ENCODE data around the gene SGIP1.
"Not testable (repeated sequence)": the region's sequence is repeated elsewhere in the genome, so short reads cannot be mapped to it uniquely, and the experiment has no call there.

The SGIP1 gene

DNA sequence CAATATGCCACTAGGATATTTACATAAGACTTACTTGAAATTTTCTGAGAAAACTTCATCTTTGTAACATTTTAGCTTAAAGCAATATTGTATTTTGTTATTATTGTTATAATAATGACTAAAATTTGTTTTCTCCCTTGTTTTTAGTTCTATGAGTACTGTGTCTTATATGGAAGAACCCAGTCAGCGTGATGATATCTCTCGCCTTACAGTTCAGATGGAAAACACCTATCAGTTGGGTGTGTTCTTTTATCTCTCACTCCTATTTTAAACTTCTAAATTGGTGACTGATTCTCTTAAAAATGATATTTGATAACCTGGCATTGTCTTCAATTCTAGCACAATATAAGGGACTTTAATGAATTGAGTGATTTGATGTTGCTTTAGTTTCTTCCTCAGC, 236.3 kb downstream of the SGIP1 start:
- no peak for DNase-seq (ENCODE audit: low spot score)

DNA sequence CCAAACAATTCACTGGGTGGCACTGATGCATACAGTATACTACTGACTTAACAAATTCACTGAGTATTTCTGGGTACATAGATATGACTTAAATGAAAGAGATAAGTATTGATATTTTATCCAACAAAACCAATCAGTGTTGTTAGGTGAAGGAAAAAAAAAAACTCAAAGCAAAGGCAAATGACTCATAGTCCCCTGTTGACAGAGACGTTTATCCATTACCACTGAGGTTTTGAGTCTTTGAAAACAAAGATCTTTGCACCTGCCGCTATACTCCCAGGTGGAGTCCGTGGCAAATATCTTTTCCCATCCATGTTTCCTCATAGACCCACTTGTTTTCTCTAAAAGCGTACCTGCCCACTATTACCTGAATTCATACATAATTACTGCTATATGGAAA, 236.7 kb downstream of the SGIP1 start:
- DNase-seq (ENCODE audit: low spot score) = no peak

DNA sequence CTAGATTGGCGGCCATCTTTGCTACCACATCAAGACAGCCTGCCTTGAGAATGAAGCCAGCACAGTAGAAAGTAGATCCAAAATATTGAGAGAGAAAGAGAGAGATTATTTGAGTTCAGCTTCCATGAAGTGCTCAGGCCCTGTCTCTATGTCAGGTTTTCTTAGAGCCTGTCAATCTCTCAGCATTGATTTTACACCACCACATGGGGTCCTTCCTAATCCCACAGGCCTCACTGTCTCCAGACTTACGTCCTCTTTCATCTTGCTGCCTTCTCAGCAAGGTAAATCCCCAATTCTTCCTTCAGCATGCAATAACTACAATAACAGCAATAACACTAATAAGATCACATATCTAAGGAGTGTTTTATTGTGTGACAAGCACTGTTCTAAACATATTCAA, 239.3 kb downstream of the SGIP1 start:
- DNase-seq (ENCODE audit: low spot score) = no peak

DNA sequence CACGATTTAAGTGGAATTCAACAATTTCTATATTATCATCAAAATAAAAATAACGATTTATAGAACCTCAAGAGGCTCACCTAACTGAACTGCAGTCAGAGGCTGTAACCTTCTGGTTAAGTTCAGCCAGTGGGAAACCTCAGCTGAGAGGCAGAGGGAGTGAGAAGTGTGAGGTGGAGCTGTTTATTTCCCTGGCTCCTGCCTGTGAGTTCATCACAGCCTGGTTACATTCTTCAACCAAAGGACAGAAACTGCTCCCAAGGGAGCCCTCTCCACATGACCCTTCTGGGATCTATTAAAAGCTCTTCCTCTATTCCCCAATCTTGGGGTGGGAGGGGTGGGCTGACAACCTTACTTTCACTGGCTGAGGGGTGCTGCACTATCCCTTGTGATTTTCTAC, 240.5 kb downstream of the SGIP1 start:
- no peak for DNase-seq (ENCODE audit: low spot score)

DNA sequence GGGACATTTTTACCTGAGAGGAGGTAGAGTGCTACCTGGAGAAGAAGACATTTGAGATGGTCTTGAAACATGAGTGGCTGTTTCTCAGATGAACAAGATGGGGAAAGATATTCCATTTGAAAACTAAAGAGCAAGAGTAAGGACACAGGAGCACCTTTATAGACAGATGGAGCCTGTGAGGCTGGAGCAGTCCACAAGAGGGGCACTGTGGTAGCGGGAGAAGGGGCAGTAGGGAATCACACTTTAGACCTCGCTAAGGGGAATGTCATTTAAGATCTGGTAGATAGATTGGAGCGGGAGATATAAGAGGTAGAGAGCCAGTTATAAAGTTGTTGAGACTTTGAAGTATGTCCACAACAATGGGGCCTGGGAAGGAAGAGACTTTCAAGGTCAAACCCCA, 241.7 kb downstream of the SGIP1 start:
- no peak for DNase-seq (ENCODE audit: low spot score)

DNA sequence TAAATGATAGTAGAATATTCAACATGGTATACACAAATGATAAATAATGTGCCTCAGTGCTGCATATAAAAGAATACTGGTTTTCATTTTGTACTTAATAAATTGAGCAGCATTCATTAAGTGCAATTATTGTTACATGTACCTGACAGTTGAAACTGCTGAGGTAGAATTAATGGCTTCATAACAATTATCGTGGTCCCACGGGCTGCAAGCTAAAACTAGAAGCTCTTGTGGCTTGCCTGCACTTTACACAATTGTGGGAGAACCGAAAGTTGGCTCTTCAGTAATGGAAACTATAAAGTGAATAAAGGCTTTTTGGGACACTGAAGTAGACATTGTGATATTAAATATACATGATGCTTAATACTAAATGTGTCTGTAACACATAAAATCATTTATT, 243.9 kb downstream of the SGIP1 start:
- DNase-seq (ENCODE audit: low spot score) = no peak

DNA sequence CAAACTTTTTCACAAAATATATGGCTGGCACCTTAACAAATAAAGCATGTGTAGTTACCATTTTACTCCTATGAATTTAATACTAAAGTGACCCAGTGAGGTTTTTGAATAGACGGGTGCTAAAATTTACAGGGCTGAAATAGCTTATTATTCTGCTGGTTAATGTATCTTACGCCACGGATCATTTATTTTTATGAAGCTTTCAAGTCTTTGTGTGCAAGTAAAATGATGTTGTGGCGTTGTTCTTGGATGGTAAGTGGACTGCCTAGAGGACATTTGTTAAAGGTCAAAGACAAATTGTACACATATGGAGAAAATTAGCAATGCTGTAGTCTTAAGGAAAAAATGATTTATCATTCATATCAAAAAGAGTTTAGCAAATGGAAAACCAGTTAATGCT, 244.3 kb downstream of the SGIP1 start:
- no peak for DNase-seq (ENCODE audit: low spot score)

DNA sequence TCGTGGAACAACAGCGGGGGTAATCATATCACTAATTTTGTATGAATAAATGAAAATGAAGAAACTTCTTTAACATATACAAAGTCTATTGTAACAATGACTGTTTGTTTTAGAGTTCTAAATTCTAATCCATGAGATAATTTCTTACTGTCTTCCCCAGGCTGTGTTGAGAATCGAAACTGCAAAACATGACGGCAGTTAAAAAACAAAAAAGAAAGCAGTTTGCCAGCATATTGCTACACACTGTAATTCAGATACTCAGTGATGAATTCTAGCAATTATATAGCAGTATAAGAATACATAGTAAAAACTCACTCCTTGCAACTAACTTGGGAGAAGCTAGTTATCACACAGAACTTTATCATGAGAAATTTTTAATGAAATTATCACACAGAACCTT, 245.0 kb downstream of the SGIP1 start:
- no peak for DNase-seq (ENCODE audit: low spot score)

DNA sequence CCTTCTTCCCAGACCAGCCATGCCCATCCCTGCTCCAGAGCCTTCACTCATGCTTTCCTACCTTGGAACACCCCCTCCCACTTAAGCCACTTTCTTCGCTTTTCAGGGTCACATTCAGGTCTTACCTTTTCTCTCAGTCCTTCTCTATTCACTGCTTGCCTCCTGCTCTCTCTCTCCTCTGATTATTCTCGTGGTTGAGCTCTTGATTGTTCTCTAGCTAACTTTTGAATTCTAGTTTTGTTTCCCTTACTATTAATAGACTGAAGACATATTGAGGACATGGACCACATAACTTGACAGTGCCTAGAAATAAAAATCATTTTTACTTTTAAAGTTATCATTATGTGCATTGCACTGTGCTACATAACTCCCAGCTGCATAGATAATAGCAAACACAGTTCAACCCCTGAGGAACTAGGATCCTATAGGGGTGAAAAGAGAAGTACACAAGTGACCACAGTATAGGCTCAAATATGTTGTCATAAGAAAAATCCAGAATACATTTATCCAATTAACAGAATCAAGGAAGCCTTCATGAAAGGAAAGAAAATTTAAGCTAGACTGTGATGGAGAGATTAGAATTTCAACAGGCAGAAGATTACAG, 245.6 kb downstream of the SGIP1 start:
- no peak for DNase-seq (ENCODE audit: low spot score)

DNA sequence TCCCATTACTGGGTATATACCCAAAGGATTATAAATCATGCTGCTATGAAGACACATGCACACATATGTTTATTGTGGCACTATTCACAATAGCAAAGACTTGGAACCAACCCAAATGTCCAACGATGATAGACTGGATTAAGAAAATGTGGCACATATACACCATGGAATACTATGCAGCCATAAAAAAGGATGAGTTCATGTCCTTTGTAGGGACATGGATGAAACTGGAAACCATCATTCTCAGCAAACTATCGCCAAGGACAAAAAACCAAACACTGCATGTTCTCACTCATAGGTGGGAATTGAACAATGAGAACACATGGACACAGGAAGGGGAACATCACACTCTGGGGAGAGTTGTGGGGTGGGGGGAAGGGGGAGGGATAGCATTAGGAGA, 251.8 kb downstream of the SGIP1 start:
- DNase-seq (ENCODE audit: low spot score) = not testable (repeated sequence)

DNA sequence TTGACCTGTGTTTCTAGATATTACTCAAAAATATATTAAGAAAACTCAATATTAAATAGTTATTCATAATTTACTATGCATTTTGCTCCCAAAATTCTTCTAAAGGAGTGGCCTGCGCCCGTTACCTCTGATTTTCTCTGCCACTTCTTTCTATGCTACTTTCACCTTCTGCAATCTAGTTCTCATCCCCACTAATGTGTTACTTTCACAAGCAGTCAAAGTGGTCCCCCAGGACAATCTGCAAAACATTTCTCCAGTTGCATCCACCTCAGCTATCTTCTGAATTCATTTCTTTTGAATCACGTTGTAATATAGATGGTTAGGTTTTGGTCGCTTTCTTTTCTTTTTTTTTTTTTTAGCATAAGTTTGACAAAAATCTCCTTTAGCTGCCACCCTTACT, 253.7 kb downstream of the SGIP1 start:
- DNase-seq (ENCODE audit: low spot score) = no peak

DNA sequence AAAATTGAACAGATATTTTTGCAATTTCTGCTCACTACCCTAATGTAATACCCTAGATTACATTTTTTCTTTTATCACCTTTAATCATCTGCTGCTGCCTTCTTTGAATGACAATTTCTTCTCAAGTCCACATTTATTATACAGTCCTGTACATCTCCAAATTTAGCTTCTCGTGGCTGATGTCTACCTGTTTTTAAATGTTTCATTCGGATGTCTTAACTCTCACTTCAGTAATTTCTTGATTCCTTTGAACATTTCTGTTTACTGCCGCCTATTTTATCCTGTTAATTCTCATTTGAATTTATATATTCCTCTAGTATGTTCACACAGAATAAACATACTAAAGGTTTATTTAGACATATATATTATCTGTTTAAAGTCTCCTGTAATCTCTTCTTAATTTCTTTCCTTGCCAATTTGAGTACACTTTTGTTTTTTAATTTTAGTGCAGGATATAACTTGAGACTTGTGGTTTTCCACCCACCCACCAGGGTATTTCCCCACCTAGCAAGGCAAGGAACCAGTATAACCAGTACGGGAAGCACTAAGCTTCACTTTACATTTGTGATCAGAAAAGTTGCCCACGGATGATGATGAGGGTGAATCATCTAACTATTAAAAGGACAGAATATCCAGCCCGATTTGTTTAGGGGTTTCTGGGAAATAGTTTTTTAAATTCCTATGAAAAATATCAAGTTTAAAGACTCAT, 254.4 kb downstream of the SGIP1 start:
- DNase-seq (ENCODE audit: low spot score) = no peak

DNA sequence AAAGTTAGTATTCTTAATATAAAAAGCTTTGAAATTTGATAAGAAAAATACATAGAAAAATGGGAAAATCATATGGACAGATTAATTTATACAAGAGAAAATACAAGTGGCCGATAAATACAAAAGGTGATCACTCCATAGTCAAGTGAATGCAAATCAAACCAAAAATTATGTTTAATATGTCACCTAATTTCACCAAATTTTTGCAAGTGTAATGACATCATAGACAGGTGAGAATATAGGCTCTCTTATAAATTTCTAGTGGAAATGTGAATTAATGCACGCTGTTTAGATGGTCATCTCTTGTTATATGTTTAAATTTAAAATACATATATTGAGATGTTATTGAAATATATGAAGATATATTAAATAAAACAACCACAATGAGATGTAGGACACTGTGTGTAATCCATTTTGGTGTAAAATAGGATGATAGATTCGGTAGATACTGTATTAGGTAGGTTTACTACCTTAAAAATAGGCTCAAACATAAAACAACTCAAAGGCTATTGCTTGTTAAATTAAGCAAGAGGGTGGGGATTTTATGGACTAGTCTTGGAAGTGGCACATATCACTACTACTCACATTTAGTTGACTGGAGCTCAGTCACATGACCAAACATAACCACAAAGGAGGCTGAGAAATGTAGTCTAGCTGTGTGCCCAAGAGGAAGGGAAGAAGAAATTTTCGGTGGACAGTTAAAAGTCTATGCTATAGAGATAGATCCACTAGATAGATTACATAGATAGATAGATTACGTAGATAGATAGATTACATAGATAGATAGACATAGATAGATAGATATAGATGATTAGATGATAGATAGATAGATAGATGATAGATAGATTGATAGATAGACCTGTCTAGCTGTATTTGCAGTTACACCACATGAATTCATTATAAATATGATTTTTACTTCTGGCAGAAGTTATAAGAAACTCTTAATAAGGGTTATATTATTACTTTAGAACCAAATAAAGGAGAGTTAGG, 258.0 kb downstream of the SGIP1 start:
- no peak for DNase-seq (ENCODE audit: low spot score)

DNA sequence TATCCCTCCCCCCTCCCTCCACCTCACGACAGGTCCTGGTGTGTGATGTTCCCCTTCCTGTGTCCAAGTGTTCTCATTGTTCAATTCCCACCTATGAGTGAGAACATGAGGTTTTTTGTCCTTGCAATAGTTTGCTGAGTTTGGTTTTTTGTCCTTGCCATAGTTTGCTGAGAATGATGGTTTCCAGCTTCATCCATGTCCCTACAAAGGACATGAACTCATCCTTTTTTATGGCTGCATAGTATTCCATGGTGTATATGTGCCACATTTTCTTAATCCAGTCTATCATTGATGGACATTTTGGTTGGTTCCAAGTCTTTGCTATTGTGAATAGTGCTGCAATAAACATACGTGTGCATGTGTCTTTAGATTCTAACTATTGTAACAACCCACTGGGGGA, 261.9 kb downstream of the SGIP1 start:
- not testable (repeated sequence) for DNase-seq (ENCODE audit: low spot score)

Data from globus pallidus (tissue), 1 donor.